Right atrium auricular region (tissue), 2 donors: ENCODE results near the gene TIPARP. TPM values are rescaled to one million over a fixed set of nuclear protein-coding genes. Genes with fewer than 3 reads are reported as not detected.
"Not testable (repeated sequence)": the region's sequence is repeated elsewhere in the genome, so short reads cannot be mapped to it uniquely, and the experiment has no call there.

Experiments
- DNase-seq: peaks from one replicate; pipeline ENCODE4 v3.0.0-alpha.2; 2019; ENCODE audit warnings: low spot score
- H3K27ac ChIP-seq, 2 donors: fragments of 200-600 bp; sonication (generic); 1 replicate in 1 of 2; 2 replicates in 1 of 2; pipeline ENCODE4 v1.5.1; 2016 to 2019
- H3K27me3 ChIP-seq, 2 donors: fragments of 200-600 bp; sonication (generic); one replicate each; pipeline versions ENCODE4 v1.5.1 to v1.6.0; 2017 to 2019
- H3K36me3 ChIP-seq: fragments of 200-600 bp; sonication (generic); one replicate; pipeline ENCODE4 v1.5.1; 2016
- H3K4me1 ChIP-seq, 2 donors: fragments of 200-600 bp; sonication (generic); one replicate each; pipeline versions ENCODE4 v1.5.1 to v1.6.0; 2017 to 2019
- H3K4me3 ChIP-seq, 2 donors: fragments of 200-600 bp; sonication (generic); 1 replicate in 1 of 2; 2 replicates in 1 of 2; pipeline ENCODE4 v1.5.1; 2017 to 2019; ENCODE audit warnings: mild to moderate bottlenecking in 1 of 2, moderate library complexity in 1 of 2
- H3K9me3 ChIP-seq, 2 donors: fragments of 200-600 bp; sonication (generic); one replicate each; pipeline ENCODE4 v1.5.1; 2019
- total RNA-seq, 2 donors: library from RNA; depleted of rRNA; stranded (reverse); fragments of >200 nt; gene quantifications; one replicate each; pipeline ENCODE4 v1.1.0, GENCODE V29; 2016
- TF ChIP-seq, protein P1 (sequence below), 2 donors: fragments of 200-600 bp; sonication (generic); IDR thresholded peaks; one replicate each; pipeline ENCODE4 v1.5.1; 2019; ENCODE audit warnings: antibody characterized with exemption in 2 of 2

The TIPARP gene
- total RNA-seq, 2 donors from 2014 or later: 39.9 to 47.2 TPM

DNA sequence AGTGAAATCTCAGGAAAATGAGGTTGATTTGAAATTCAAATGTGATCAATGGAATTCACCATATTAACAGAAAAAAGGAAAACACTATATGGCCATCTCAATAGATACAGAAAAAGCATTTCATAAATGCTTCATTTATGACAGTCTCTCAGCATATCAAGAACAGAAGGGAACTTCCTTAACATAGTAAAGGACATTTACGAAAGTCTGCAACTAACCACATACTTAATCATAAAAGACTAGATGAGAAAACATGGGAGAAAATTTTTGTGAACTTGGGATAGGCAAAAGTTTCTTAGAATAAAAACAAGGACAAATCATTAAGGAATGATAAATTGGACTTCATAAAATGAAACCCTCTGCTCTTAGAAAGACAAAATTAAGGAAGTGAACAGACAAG is 24.7 kb upstream of the TIPARP start:
- TF ChIP-seq, protein P1, sequence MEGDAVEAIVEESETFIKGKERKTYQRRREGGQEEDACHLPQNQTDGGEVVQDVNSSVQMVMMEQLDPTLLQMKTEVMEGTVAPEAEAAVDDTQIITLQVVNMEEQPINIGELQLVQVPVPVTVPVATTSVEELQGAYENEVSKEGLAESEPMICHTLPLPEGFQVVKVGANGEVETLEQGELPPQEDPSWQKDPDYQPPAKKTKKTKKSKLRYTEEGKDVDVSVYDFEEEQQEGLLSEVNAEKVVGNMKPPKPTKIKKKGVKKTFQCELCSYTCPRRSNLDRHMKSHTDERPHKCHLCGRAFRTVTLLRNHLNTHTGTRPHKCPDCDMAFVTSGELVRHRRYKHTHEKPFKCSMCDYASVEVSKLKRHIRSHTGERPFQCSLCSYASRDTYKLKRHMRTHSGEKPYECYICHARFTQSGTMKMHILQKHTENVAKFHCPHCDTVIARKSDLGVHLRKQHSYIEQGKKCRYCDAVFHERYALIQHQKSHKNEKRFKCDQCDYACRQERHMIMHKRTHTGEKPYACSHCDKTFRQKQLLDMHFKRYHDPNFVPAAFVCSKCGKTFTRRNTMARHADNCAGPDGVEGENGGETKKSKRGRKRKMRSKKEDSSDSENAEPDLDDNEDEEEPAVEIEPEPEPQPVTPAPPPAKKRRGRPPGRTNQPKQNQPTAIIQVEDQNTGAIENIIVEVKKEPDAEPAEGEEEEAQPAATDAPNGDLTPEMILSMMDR (IDR thresholded peaks at IDR 0.05): no peak
- no peak overlapping the region for H3K4me3 ChIP-seq
- H3K9me3 ChIP-seq: peaks cover 0 to 3% of the 10 kb centered on the region in 2 donors
- H3K4me1 ChIP-seq: no peaks in the 10 kb centered on the region
- no peaks in the 10 kb centered on the region for H3K27me3 ChIP-seq
- no peak overlapping the region for H3K27ac ChIP-seq
- H3K36me3 ChIP-seq: no peaks in the 10 kb centered on the region
- DNase-seq: no peak

DNA sequence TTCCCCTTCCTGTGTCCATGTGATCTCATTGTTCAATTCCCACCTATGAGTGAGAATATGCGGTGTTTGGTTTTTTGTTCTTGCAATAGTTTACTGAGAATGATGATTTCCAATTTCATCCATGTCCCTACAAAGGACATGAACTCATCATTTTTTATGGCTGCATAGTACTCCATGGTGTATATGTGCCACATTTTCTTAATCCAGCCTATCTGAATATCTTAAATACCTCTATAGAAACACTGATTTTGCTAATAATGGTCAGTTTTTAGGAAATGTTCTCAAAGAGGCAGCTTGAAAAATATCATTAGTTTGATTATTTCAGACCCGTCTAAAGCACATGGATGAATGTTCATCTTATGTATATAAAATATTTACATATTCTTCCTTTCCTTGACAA is 21.7 kb upstream of the TIPARP start:
- H3K4me1 ChIP-seq, H3K27me3 ChIP-seq, H3K4me3 ChIP-seq, H3K27ac ChIP-seq, DNase-seq, H3K9me3 ChIP-seq, H3K36me3 ChIP-seq: not testable (repeated sequence)

DNA sequence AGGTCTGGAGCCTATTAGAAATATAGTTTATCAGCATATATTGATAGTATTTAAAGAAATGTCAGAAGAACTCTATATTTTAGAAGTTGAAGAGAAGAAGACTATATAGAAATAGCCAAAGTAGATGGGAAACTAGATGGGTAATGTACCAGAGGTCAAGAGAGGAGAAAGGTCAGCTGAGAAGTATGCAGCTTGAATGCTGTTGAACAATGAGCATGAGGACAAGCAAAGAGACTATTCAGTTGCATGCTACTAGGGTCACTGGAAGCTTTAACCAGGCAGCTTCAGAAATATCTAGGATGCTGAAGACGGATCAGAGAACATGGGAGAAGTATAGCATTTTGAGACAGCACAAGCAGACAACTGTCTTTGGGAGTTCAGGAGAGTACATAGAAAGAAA is 19.6 kb upstream of the TIPARP start:
- no peaks in the 10 kb centered on the region for H3K36me3 ChIP-seq

DNA sequence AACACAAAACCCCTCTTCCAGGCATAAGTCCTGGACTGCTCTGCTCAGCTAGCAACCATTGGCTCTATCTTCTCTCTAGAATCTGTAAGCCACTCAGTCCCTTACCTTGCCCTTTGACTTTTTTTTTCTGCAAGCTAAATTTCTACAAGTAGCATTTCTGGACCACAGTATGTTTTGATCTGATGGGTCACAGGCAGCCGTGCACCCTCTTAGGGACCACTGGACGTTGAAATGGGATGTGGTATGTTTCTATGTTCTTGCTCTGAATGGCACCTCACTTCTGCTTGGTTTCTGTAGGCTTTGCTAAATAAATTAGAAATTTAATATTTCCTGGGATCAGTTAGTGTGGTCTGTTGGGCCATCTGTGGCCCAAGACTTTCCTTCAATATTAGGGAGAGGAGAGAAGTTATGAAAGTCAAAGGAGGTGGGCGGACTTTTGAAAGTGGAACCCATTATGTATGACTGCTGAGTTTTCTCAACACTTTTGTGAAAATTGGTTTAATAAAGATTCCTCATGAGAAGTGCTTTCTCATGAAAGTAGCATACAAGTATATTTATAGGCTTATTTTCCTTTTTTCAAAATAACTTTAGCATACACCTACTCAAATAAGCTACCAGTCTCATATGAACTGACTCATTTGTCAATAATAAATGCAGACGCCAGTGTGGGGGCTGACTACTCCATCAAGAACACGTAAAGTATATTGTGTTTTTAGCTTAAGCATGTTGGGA is 18.4 kb upstream of the TIPARP start:
- DNase-seq: no peak
- H3K4me3 ChIP-seq: no peak overlapping the region

More for the DNA sequence above, 19.6 kb upstream of the TIPARP start:
- H3K27me3 ChIP-seq: no peaks in the 10 kb centered on the region
- no peaks in the 10 kb centered on the region for H3K4me1 ChIP-seq
- no peak overlapping the region for H3K27ac ChIP-seq
- DNase-seq: no peak
- TF ChIP-seq, protein P1 (IDR thresholded peaks at IDR 0.05): no peak
- H3K9me3 ChIP-seq: no peaks in the 10 kb centered on the region
- no peak overlapping the region for H3K4me3 ChIP-seq

DNA sequence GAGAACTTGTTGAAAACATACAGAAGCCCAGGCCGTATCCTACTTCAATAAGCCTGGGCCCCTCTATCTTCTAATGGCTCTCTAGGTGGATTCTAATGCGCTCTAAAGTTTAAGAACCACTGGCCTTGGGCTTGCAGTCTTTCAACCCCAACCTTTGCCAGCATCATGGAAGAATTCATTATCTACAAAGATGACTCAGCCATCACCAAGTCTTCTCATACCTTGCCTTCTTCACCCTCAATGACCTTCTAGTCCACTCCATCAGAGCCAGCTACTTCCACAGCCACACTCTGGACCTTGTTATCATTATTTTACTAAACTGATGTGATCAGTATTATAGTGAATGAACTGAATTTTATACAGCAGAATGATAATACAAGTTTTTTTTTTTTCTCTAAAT is 16.9 kb upstream of the TIPARP start:
- TF ChIP-seq, protein P1 (IDR thresholded peaks at IDR 0.05): no peak
- DNase-seq: no peak
- no peaks in the 10 kb centered on the region for H3K36me3 ChIP-seq
- no peaks in the 10 kb centered on the region for H3K27me3 ChIP-seq
- no peak overlapping the region for H3K27ac ChIP-seq
- H3K9me3 ChIP-seq: no peaks in the 10 kb centered on the region
- no peaks in the 10 kb centered on the region for H3K4me1 ChIP-seq
- H3K4me3 ChIP-seq: no peak overlapping the region

More for the DNA sequence above, 18.4 kb upstream of the TIPARP start:
- H3K9me3 ChIP-seq: no peaks in the 10 kb centered on the region
- H3K27me3 ChIP-seq: no peaks in the 10 kb centered on the region
- H3K36me3 ChIP-seq: no peaks in the 10 kb centered on the region
- H3K27ac ChIP-seq: no peak overlapping the region
- H3K4me1 ChIP-seq: no peaks in the 10 kb centered on the region
- TF ChIP-seq, protein P1 (IDR thresholded peaks at IDR 0.05): no peak

DNA sequence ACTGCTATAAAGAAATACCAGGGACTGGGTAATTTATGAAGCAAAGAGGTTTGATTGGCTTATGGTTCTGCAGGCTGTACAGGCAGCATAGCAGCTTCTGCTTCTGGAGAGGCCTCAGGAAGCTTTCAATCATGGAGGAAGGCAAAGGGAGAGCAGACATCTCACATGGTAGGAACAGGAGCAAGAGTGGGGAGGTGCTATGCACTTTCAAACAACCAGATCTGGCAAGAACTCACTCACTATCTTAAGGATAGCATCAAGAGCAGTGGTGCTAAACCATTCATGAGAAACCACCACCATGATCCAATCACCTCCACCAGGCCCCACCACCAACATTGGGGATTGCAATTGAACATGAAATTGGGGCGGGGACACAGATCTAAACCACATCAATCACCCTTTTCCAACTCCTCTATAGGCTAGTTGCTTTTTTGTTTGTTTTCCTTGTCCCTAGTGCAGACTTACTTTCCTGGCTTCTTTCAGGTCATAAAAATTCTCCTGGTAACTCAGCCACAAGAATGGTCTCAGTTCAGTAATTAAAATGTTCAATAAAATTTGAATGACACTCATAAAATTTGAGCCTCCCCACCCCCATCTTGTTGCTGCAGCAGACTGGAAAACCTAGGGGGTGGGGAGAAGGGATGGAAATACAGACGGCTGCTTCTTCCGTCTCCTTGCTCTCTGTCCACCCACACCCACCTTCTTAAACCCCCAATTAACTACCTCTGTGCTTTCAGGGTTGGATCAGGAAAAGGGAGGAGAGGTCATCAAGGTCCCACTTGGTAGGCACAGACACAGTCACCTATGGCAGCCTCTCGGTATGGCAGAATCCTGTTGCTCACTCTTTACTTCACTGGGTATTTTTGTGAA is 16.3 kb upstream of the TIPARP start:
- Histone ChIP-seq H3K27me3 (no peaks in the 10 kb centered on the region), H3K4me1 (no peaks in the 10 kb centered on the region), H3K27ac (no peak overlapping the region), H3K9me3 (no peaks in the 10 kb centered on the region), H3K36me3 (no peaks in the 10 kb centered on the region), H3K4me3 (no peak overlapping the region)
- TF ChIP-seq, protein P1 (IDR thresholded peaks at IDR 0.05): no peak
- DNase-seq: no peak
